T-helper 2 cell (primary cell): ENCODE results near the gene C10orf120.
A peak's percentile ranks its signal among the peaks of the same experiment; 100 is the strongest.

Experiments used
- DNase-seq, 5 experiments: peaks; one replicate each; pipeline versions ENCODE4 v3.0.0 to v3.0.0-alpha.2; 2012 to 2022
- total RNA-seq, 2 donors: gene quantifications; one replicate each; lab custom pipeline; 2026; lab: John Stamatoyannopoulos, UW

C10orf120 gene
- 0 reads per million in 2 donors for total RNA-seq

GRCh38 chr10:122699796-122700455 is at the start of gene C10orf120:
C10orf120 (minus strand) TSS chr10:122699846; CDS start chr10:122699790, 56 bp downstream.
- DNase-seq = no peak

GRCh38 chr10:122748496-122748895 is 48.9 kb upstream of the C10orf120 start:
- DNase-seq = no peak

GRCh38 chr10:122746408-122746807 is 46.8 kb upstream of the C10orf120 start:
- no peak for DNase-seq

DNA sequence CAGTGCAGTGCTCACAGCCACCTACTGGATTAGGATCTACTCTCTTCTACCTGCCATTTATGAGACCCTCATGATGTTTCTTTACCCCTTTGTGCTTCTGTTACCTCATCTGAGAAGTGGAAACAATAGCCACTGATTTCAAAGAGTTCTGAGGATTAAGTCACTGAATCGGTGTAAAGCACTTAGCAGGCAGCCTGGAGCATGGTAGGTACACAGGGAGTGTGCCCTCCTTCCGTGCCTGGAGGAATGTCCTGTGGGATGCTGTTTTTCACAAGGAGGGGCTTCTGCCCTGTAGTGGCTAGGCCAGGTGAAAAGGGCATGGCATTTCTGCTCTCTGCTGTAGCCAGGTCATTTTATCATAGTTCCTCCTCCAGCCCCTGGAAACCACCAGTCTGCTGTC is 44.6 kb upstream of the C10orf120 start:
- no peak for DNase-seq

DNA sequence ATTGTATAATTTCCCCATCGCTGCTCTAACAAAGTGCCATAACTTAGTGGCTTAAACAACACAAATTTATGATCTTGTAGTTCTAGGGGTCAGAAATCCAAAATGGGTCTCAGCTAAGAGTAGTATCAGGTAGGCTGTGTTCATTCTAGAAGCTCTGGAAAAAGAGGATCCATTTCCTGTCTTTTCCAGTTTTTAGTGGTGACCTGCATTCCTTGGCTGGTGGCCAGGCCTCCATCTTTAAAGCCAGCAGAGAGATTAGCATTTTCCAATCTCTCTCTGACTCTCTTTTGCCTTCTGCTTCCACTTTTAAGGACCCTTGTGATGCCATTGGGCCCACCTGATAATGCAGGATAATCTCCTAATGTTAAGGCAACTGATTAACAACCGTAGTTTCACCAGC is 41.0 kb upstream of the C10orf120 start:
- no peak for DNase-seq

DNA sequence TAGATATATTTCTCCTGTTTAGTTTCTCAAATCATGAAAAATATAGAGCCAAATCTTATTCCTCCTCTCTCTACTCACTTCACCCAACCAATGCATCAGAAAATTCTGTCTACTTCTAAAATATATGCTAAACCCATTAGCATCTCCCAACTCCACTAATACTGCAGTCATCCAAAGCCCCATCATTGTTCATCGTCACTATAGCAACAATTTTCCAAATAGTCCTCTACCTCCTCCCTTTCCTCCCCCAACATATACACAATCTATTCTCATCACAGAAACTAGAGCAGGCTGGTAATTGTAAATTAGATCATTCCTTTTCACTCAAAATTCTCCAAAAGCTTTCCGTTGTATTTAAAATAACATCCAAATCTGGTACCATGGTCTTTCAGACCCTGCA is 38.4 kb upstream of the C10orf120 start:
- no peak for DNase-seq

DNA sequence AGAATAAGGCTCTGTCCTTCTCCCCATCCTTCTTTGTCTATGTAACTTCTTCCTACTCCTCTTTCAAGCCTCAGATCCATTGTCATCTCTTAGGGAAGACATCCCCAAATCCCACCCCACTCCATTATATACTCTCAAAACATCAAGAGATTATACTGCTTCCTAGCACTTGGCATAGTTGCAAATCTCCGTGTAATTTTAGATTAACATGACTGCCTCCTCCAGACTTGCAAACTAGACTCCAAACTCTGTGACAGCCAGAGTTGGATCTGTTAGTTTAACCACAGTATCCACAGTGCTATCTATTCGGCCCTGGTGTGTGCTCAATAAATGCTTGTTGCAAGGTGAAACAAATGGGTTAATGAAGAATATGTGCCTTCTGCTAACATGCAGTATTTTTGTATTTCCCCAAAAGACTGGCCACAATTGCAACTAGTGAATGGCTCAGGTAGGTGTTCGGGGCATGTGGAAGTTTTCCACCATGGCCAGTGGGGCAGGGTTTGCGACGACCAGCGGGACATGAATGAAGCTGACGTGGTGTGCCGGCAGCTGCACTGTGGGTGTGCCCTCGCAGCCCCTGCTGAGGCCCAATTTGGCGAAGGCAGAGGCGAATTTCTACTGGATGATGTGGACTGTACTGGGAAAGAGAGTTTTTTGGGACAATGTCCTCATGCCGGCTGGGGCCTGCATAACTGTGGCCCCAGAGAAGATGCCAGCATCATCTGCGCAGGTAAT is 34.5 kb upstream of the C10orf120 start:
- DNase-seq = no peak

- no peak for DNase-seq
Observed at GRCh38 chr10:122733443-122733842, 33.8 kb upstream of the C10orf120 start.

DNA sequence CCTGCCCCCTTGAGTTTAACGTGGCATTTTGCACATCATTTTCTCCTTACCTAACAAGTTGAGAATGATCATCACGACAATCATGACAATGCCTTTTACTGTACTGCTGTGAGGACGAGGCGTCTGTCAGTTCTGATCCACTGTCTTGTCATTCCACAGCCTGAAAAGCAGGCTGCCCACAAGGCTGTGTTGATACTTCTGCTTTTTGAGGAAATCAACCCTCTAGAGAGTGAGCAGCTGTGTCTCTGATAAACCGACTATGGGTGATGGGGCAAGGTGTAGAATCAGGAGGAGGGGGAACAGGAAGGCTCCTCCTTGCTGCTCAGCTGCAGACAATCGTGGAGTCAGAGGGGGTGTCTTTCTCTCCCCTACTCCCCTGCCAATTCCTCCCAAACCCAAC is 30.6 kb upstream of the C10orf120 start:
- no peak for DNase-seq

DNA sequence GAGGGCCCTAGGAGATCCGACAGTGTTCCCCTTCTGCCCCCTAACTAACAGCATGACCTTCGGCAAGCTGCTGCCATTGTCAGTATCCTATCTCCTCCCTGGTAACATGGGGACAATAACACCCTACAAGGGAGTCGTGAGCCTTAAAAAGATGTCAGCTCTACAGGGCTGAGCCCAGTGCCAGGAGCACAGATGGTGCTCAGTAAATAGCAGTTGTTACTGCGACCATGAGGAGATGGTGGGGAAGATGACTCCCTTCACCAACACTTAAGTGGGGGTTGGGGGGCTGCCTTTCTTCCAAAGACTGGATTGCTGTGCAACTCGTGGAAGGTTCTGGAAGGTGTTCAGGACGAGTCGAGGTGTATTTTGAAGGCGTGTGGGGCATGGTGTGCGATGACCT is 29.5 kb upstream of the C10orf120 start:
- no peak for DNase-seq

DNA sequence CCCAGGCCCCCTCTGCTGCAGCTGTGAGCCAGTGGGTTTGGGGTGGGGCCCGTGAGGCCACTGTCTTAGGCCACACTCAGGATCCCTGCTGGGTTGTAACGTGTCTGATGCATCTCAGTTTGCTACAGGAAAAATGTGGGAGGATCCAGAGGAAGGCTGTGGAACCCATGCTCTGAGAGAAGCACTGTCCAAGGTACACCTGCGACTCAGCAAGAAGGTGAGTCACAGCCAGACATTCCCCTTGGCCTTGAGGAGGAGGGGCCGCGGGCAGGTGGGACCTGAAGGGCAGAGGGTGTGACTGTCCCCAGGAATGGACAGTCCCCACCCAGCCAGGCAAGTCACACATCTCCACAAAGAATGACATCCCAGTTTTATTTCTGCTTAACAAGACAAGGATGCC is 27.8 kb upstream of the C10orf120 start:
- DNase-seq = no peak

DNA sequence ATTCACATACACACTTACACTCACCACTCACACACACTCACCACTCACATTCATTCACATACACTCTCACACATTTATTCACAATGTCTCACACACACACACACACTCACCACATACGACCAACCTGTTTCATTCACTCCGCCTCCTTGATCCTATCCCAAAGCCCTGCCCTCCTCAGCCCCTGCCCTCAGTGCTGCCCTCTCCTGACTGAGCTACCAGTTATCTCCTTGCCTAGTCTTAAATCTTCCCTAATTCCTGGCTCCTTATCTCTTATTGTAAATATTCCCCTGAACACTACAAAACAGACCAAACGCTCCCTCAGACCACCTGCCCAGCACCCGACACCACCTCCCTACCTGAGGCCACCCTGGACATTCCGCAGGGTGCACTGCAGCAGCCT is 26.1 kb upstream of the C10orf120 start:
- DNase-seq = no peak

DNA sequence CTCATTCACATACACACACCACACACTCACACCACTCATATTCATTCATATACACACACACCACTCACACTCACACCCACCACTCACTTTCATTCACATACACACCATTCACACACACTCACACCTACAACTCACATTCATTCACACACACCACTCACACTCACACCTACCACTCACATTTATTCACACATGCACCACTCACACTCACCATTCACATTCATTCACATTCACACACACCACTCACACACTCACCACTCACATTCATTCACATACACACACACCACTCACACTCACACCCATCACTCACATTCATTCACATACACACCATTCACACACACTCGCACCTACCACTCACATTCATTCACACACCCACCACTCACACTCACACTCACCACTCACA is 25.4 kb upstream of the C10orf120 start:
- DNase-seq = no peak

DNA sequence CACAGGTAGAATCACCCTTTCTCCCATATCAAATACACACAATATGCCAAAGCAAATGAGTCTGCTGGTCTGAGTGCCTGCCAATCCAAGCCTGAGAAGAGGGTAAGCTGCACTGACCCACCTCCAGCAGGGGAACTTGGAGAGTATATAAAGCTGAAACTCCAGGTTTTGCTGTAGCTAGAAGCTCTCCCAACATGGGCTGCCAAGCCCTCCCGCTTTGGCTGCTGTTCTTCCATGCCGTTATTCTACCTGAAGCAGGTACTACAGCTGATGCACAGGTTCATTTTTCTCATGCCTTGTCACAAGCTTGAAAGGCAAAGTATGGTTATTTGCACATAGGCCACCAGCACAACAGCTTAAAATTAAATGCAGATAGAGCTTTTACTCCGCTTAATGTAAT is 21.5 kb upstream of the C10orf120 start:
- no peak for DNase-seq

DNA sequence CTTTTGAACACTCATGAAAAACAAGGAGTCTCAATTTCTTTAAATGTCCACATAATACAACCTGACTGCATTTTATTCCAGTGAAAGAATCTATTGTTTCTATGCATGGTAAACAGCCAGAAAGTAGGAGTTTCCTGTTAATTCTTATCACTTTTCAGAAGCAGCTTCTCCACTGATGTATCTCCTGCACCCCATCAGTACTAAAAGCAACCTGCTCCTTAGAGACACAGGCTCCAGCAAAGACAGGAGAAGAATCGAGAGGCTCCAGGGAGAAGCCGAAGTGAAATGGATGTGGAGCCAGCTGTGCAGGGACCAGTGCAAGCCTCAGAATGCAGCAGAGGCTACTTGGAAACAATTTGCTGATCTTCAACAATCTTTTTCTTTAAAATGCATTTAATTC is 16.4 kb upstream of the C10orf120 start:
- DNase-seq = no peak

- DNase-seq = no peak
Observed at GRCh38 chr10:122715576-122715975, 15.9 kb upstream of the C10orf120 start.

- DNase-seq = no peak
Observed at GRCh38 chr10:122713091-122713885, 13.6 kb upstream of the C10orf120 start.

DNA sequence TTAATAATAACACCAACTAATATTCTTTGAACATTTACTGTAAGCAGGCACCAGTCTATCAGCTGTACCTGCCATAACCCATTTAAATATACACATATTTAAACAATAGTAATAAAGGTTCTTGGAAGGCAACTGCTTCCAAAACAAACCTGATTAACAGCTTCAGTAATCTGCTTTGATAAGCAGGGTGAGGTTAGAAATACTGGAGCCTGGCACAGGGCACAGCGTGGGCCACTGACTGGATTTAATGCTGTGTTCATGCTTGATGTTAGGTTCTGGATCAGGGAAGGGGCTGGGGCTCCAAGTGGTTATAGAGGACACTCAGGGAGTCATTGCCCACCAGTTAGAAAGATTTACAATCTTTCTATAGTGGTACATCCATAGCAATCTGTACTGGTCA is 10.9 kb upstream of the C10orf120 start:
- no peak for DNase-seq

- no peak for DNase-seq
Observed at GRCh38 chr10:122709971-122710370, 10.3 kb upstream of the C10orf120 start.

GRCh38 chr10:122707535-122707934 is 7.9 kb upstream of the C10orf120 start:
- DNase-seq = peak in 1 of 5 experiments; percentile 7

DNA sequence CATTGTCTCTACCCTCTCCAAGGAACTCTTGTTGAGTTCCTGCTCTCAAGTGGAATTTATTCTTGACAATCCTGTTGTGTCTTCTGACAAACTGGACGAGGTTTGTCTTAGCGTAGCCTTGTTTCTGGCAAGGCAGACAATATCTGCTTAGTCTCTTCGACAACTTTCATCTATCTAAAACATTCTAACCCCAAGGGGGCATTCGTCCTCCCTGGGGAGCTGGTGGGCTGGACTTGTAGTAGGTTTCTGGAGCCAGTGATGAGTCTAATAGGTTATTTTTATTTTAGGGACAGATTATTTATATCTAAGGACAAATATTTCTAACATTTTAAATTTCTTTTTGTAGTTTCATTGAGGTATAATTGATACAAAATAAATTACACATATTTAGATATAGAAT is 7.3 kb upstream of the C10orf120 start:
- DNase-seq = no peak

GRCh38 chr10:122706467-122706866 is 6.8 kb upstream of the C10orf120 start:
- no peak for DNase-seq
